ENCODE measurements around the gene LCN1.

Gene LCN1

DNA sequence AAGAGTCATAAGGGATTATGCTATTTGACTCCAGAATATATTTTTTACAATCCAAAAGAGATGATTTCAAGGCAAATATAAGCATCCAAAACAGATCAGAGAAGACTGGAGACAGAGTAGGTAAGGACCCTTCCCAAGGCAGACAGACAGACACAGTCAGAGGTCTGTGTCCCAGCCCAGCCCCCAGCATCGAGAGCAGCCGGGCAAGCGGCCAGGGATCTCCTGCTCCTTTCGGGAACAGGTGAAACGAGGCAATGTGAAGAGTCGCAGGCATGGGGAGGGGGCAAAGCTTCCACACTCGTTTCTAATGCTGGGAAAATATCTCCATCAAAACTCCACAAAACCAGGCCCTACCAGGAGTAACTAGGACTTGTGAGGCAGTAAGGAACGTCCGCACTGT lies 46.1 kb downstream of the LCN1 start:
- no peak for DNase-seq (ENCODE audit: low spot score)

DNA sequence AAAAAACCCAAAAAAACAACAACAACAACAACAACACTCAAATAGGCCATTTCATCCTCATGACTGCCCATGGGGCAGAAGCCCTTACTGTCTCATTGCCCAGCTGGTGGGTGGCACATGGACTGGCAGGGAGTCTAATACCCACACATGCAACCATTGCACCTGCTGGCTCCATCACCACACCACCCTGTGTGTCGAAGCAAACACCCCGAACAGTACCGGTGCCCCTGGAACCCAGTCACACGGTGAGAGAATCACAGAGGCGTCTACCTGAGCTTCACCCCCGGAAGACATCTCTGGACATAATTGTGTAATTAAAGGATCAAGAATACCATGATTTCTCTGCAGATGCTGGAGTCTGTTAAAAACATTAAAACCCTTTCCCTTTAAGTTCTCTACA lies 46.8 kb downstream of the LCN1 start:
- DNase-seq (ENCODE audit: low spot score), result no peak

DNA sequence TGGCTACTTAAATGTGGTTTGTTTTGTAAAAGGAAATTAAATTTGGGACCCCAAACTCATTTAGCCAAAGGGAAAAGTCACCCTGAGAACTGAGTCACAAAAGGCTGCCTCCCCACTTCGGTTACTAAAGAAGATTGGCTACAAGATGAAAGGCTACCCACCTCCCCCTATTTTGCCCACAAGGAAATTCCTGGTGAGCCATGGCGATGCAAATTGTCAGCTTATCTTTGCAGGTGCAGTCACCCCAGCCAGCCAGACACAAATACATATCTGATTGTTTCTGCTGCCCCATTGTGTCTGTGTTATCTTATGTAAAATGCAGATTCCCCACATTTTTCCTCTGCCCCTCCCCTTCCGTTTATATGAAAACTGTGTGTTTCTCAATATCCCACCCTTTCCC lies 49.2 kb downstream of the LCN1 start:
- no peak for DNase-seq (ENCODE audit: low spot score)

DNA sequence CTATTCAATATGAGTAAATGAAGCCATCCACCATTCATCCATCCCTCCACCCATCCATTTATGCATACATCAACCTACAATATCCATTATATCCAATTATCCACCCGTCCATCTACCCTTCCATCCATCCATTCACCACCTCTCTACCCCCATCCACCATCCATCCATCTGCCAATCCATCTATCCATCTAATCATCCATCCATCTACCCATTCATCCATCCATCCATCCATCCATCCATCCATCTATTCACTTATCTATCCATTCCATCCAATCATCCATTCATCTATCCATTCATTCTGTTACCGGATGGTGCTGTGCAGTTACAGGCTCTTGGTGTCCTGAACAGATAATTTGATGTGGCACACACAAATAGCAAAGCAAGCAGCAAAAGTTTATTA lies 51.0 kb downstream of the LCN1 start:
- DNase-seq (ENCODE audit: low spot score), result no peak

DNA sequence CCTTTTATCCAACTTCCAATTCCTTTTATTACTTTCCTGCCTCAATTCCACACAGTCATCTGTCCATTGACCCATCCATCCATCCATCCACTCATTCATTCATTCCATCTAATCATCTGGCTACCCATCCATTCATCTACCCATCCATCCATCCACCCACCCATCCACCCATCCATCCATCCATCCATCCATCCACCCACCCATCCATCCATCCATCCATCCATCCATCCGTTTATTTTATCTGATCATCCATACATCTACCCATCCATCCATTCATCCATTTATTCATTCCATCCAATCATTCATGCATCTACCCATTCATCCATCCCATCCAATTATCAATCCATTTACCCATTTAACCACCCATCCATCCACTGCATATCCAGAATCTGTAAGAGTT lies 51.9 kb downstream of the LCN1 start:
- no peak for DNase-seq (ENCODE audit: low spot score)

DNA sequence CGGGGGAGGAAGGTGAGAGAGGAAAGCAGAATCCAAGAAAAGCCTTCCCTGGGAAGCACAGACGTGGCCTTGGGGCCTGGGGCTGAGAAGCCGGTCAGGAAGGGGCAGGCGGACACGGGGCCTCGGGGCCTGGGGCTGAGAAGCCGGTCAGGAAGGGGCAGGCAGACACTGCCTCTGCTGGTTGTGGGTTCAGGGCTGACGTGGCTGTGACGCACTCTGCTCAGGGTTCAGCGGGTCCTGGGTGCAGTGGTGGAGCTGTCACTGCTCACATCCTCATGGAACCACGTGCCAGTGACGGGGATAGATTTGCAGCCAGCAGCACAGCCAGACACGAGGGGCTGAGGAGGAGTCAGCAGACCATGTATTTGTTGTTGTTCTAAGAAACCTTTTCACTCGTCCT lies 53.1 kb downstream of the LCN1 start:
- no peak for DNase-seq (ENCODE audit: low spot score)

DNA sequence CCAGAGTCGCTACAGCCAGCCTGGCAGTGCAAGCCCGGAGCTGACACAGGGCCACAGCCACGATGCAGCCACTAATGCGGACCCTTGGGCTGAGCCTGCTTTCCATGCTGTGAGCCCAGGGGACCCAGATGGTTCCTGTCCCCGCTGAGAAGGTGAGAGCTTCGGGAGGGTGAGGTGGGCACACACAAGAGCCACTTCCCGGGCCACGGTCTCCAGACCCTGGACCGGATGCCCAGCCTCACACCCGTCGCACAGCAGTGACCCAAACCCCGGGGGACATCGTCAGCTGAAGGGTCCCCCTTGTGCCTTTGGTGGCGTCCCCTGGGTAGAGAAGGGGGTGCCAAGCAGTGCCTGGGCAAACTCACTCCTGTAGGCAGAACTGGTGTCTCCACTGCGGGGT lies 53.7 kb downstream of the LCN1 start:
- no peak for DNase-seq (ENCODE audit: low spot score)
